IMR-90 (cell line): Measurements from ENCODE around the gene ASXL1.

Experiments
- CEBPB ChIP-seq: IDR thresholded peaks from 2 replicates; pipeline ENCODE4 v1.6.1; 2012; ENCODE audit warnings: low read depth, low read length, improper control_type of control experiment
- MAFK ChIP-seq: IDR thresholded peaks from 2 replicates; pipeline ENCODE4 v1.6.1; 2012; ENCODE audit warnings: low read depth, low read length, improper control_type of control experiment
- MXI1 ChIP-seq: IDR thresholded peaks from 2 replicates; pipeline ENCODE4 v1.6.1; 2012; ENCODE audit warnings: low read depth, mild to moderate bottlenecking, low read length, moderate library complexity, borderline replicate concordance
- NFE2L2 ChIP-seq: fragments of 150-350 bp; IDR thresholded peaks from 2 replicates; pipeline ENCODE4 v1.6.1; 2016; ENCODE audit warnings: low read depth, mild to moderate bottlenecking, low read length
- POLR2A ChIP-seq: IDR thresholded peaks from 2 replicates; pipeline ENCODE4 v1.6.1; 2012; ENCODE audit warnings: mild to moderate bottlenecking, low read depth, low read length
- RAD21 ChIP-seq: IDR thresholded peaks from 2 replicates; pipeline ENCODE4 v1.6.1; 2012; ENCODE audit warnings: low read length, improper control_type of control experiment
- RCOR1 ChIP-seq: IDR thresholded peaks from 2 replicates; pipeline ENCODE4 v1.6.1; 2012; ENCODE audit warnings: mild to moderate bottlenecking, low read length, improper control_type of control experiment; ENCODE audit not compliant: insufficient replicate concordance
- RFX5 ChIP-seq: IDR thresholded peaks from 2 replicates; pipeline ENCODE4 v1.8.0; 2012; ENCODE audit warnings: low read depth, mild to moderate bottlenecking, low read length, moderate library complexity
- SMC3 ChIP-seq: fragments of 150-350 bp; IDR thresholded peaks from 2 replicates; pipeline ENCODE4 v1.6.1; 2016; ENCODE audit warnings: low read depth, mild to moderate bottlenecking, antibody characterized with exemption, low read length, moderate library complexity
- TF ChIP-seq, protein P1 (sequence below): conservative IDR thresholded peaks from 2 replicates; pipeline ENCODE4 v1.5.1; 2012; ENCODE audit warnings: mild to moderate bottlenecking, low read depth, low read length, improper control_type of control experiment

- TF ChIP-seq, protein P1, sequence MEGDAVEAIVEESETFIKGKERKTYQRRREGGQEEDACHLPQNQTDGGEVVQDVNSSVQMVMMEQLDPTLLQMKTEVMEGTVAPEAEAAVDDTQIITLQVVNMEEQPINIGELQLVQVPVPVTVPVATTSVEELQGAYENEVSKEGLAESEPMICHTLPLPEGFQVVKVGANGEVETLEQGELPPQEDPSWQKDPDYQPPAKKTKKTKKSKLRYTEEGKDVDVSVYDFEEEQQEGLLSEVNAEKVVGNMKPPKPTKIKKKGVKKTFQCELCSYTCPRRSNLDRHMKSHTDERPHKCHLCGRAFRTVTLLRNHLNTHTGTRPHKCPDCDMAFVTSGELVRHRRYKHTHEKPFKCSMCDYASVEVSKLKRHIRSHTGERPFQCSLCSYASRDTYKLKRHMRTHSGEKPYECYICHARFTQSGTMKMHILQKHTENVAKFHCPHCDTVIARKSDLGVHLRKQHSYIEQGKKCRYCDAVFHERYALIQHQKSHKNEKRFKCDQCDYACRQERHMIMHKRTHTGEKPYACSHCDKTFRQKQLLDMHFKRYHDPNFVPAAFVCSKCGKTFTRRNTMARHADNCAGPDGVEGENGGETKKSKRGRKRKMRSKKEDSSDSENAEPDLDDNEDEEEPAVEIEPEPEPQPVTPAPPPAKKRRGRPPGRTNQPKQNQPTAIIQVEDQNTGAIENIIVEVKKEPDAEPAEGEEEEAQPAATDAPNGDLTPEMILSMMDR, result no peak
- TF ChIP-seq POLR2A (no peak), RAD21 (no peak), SMC3 (no peak), MXI1 (no peak), CEBPB (no peak), RCOR1 (no peak), MAFK (no peak), NFE2L2 (no peak), RFX5 (no peak)
Measured at GRCh38 chr20:32386091-32386490, 28.0 kb downstream of the ASXL1 start.
